Right ventricle myocardium superior (tissue), 1 donor: ENCODE data around the gene ICAM3. TPM values are rescaled to one million over a fixed set of nuclear protein-coding genes. Genes with fewer than 3 reads are reported as not detected.

Experiments
- ATAC-seq: fragments of 200-7000 bp; cut with Tn5 transposase; one replicate; pipeline ENCODE4 v1.9.1; 2020; ENCODE audit warnings: mild to moderate bottlenecking; ENCODE audit not compliant: poor library complexity
- DNase-seq: peaks from one replicate; pipeline ENCODE4 v3.0.0-alpha.2; 2020
- intact Hi-C: fragments of 100-400 bp; cut with DNase I; formaldehyde crosslinking; loops from one replicate; pipeline ENCODE4 v1.11.2; 2022
- total RNA-seq: library from RNA; stranded (reverse); fragmentation: NEBNext Ultra II Directional; extraction: Animal tissue kit (Norgen Biotek cat#: 25700); gene quantifications from one replicate; pipeline ENCODE4 v1.2.1, GENCODE V29; 2021
- donor health status: DM: no; HTN: yes; CAD: no; lungs with severe emphysema.

The ICAM3 gene
- total RNA-seq, 1 donor from 2014 or later, result 31.0 TPM

GRCh38 chr19:10325732-10326131 lies 13.7 kb downstream of the ICAM3 start:
- ATAC-seq (no peak), DNase-seq (no peak)
- intact Hi-C loops, result no loop called here

GRCh38 chr19:10321874-10322835 lies 17.3 kb downstream of the ICAM3 start:
- DNase-seq (no peak), ATAC-seq (no peak)
- intact Hi-C loops, result no loop called here

GRCh38 chr19:10321417-10321797 lies 18.0 kb downstream of the ICAM3 start:
- ATAC-seq (no peak), DNase-seq (no peak)
- intact Hi-C loops, result no loop called here

GRCh38 chr19:10320602-10321416 lies 18.6 kb downstream of the ICAM3 start:
- DNase-seq, result no peak
- intact Hi-C loops, result no loop called here
- ATAC-seq, result no peak

- intact Hi-C loops, result no loop called here
- DNase-seq, result no peak
- no peak for ATAC-seq
These were observed 20.4 kb downstream of the ICAM3 start for GRCh38 chr19:10318807-10319682.

GRCh38 chr19:10317857-10318462 lies 21.5 kb downstream of the ICAM3 start:
- intact Hi-C loops, result no loop called here
- ATAC-seq, result no peak
- DNase-seq, result no peak

- intact Hi-C loops, result no loop called here
- DNase-seq, result no peak
These were observed 22.2 kb downstream of the ICAM3 start for GRCh38 chr19:10317045-10317856.

GRCh38 chr19:10316229-10317044 lies 23.0 kb downstream of the ICAM3 start:
- DNase-seq (no peak), ATAC-seq (peak; percentile 29)
- intact Hi-C loops, result no loop called here

More at GRCh38 chr19:10317045-10317856, 22.2 kb downstream of the ICAM3 start:
- ATAC-seq, result no peak

GRCh38 chr19:10315335-10316214 lies 23.8 kb downstream of the ICAM3 start, which contains the start of gene FDX2:
Gene FDX2 (minus strand): TSS chr19:10316015. CDS start chr19:10315996, 19 bp downstream.
- ATAC-seq (peak; percentile 95), DNase-seq (peak; percentile 95)
- intact Hi-C loops, result no loop called here

GRCh38 chr19:10309423-10309822 lies 30.0 kb downstream of the ICAM3 start, which contains the start of gene ZGLP1:
Gene ZGLP1 (minus strand): TSS chr19:10309815.
- ATAC-seq (no peak), DNase-seq (no peak)
- intact Hi-C loops, result no loop called here

GRCh38 chr19:10306327-10306726 lies 33.1 kb downstream of the ICAM3 start:
- intact Hi-C loops, result no loop called here
- ATAC-seq, result no peak
- DNase-seq, result no peak

- DNase-seq (peak; percentile 63), ATAC-seq (peak; percentile 64)
- intact Hi-C loops, result no loop called here
These were observed 34.2 kb downstream of the ICAM3 start for GRCh38 chr19:10305139-10305806.

GRCh38 chr19:10299545-10300458 lies 39.6 kb downstream of the ICAM3 start:
- ATAC-seq (no peak), DNase-seq (no peak)
- intact Hi-C loops, result no loop called here
